Osteoblast (primary cell): ENCODE measurements around the gene CTSF. TPM values are rescaled to one million over a fixed set of nuclear protein-coding genes. Genes with fewer than 3 reads are reported as not detected.
"Not testable (repeated sequence)": the region's sequence is repeated elsewhere in the genome, so short reads cannot be mapped to it uniquely, and the experiment has no call there.

ENCODE experiments used
- DNase-seq: peaks from one replicate; pipeline ENCODE4 v3.0.0; 2011; ENCODE audit warnings: low spot score, mixed read lengths; ENCODE audit not compliant: insufficient read length; ENCODE audit errors: missing footprints
- H2AFZ ChIP-seq: 2 replicates; pipeline ENCODE4 v1.6.0; 2011; ENCODE audit warnings: mild to moderate bottlenecking, low read length
- H3K27ac ChIP-seq: 2 replicates; pipeline ENCODE4 v1.5.1; 2011; ENCODE audit warnings: mild to moderate bottlenecking, low read depth, low read length, moderate library complexity
- H3K27me3 ChIP-seq: 2 replicates; pipeline ENCODE4 v1.6.0; 2012; ENCODE audit warnings: mild to moderate bottlenecking, control low read depth, inconsistent platforms, low read length, moderate library complexity; ENCODE audit not compliant: insufficient read depth
- H3K36me3 ChIP-seq: 2 replicates; pipeline ENCODE4 v1.5.1; 2011; ENCODE audit warnings: mild to moderate bottlenecking, low read length, control low read depth, moderate library complexity; ENCODE audit not compliant: insufficient read depth
- H3K4me1 ChIP-seq: 2 replicates; pipeline ENCODE4 v1.5.1; 2011; ENCODE audit warnings: mild to moderate bottlenecking, low read length, control low read depth, moderate library complexity; ENCODE audit not compliant: insufficient read depth
- H3K4me2 ChIP-seq: 2 replicates; pipeline ENCODE4 v1.6.0; 2011; ENCODE audit warnings: mild to moderate bottlenecking, low read length; ENCODE audit not compliant: insufficient read depth
- H3K4me3 ChIP-seq: fragments of 200-600 bp; sonication (generic); 3 replicates; pipeline ENCODE4 v1.5.1; 2012; ENCODE audit warnings: mild to moderate bottlenecking, low read length, inconsistent platforms; ENCODE audit not compliant: insufficient read depth
- H3K79me2 ChIP-seq: 2 replicates; pipeline ENCODE4 v1.6.0; 2012; ENCODE audit warnings: mild to moderate bottlenecking, low read length, control low read depth, inconsistent platforms; ENCODE audit not compliant: insufficient read depth
- H3K9me3 ChIP-seq: 2 replicates; pipeline ENCODE4 v1.5.1; 2011; ENCODE audit warnings: low read depth, low read length, control low read depth
- H4K20me1 ChIP-seq: 2 replicates; pipeline ENCODE4 v1.6.0; 2012; ENCODE audit warnings: mild to moderate bottlenecking, low read length, control low read depth; ENCODE audit not compliant: insufficient read depth
- total RNA-seq: library from RNA; depleted of rRNA; stranded (reverse); fragments of >200 nt; gene quantifications from 2 replicates; pipeline ENCODE4 v1.2.3, GENCODE V29; 2012
- TF ChIP-seq, protein P1 (sequence below): IDR thresholded peaks from 2 replicates; pipeline ENCODE4 v1.5.1; 2011; ENCODE audit warnings: mild to moderate bottlenecking, low read depth, low read length, moderate library complexity; ENCODE audit errors: extremely low read depth

CTSF gene
- total RNA-seq, 1 donor: 45.6 TPM

DNA sequence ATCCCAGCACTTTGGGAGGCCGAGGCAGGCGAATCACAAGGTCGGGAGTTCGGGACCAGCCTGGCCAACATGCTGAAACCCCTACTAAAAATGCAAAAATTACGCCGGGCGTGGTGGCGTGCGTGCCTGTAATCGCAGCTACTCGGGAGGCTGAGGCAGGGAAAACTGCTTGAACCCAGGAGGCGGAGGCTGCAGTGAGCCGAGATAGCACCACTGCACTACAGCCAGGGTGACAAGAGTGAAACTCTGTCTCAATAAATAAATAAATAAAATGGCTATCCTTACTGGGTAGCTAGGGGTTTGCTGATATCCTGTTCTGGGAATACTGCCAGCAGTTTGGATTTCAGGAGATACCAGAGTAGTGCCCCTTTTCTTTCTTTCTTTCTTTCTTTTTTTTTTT lies 45.7 kb upstream of the CTSF start:
- H3K36me3 ChIP-seq: peaks cover 12% of the 10 kb centered on the region
- TF ChIP-seq, protein P1, sequence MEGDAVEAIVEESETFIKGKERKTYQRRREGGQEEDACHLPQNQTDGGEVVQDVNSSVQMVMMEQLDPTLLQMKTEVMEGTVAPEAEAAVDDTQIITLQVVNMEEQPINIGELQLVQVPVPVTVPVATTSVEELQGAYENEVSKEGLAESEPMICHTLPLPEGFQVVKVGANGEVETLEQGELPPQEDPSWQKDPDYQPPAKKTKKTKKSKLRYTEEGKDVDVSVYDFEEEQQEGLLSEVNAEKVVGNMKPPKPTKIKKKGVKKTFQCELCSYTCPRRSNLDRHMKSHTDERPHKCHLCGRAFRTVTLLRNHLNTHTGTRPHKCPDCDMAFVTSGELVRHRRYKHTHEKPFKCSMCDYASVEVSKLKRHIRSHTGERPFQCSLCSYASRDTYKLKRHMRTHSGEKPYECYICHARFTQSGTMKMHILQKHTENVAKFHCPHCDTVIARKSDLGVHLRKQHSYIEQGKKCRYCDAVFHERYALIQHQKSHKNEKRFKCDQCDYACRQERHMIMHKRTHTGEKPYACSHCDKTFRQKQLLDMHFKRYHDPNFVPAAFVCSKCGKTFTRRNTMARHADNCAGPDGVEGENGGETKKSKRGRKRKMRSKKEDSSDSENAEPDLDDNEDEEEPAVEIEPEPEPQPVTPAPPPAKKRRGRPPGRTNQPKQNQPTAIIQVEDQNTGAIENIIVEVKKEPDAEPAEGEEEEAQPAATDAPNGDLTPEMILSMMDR: no peak

DNA sequence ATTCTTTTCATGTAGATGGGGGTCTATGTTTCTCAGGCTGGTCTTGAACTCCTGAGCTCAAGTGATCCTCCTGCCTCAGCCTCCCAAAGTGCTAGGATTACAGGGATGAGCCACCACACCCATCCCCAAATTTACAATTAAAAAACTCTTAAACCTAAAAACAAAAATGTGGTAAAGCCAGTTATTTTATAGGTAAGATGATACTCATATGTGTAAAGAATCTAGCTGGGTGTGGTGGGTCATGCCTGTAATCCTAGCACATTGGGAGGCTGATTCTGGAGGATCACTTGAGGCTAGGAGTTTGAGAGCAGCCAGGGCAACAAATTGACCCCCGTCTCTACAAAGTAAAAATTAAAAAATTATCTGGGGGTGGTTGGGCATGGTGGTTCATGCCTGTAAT lies 44.1 kb upstream of the CTSF start:
- Histone ChIP-seq H3K4me1 (peaks cover 7% of the 10 kb centered on the region), H3K79me2 (peaks cover 10% of the 10 kb centered on the region), H4K20me1 (peaks cover 10% of the 10 kb centered on the region), H3K4me3 (no peak overlapping the region), H3K27ac (no peak overlapping the region), H3K36me3 (no peaks in the 10 kb centered on the region), H2AFZ (no peak overlapping the region), H3K27me3 (no peaks in the 10 kb centered on the region), H3K4me2 (no peak overlapping the region), H3K9me3 (no peaks in the 10 kb centered on the region)
- no peak for DNase-seq
- TF ChIP-seq, protein P1: no peak

More for the DNA sequence above, 45.7 kb upstream of the CTSF start:
- no peak for DNase-seq
- H3K4me3 ChIP-seq: no peak overlapping the region
- peaks cover 26% of the 10 kb centered on the region for H4K20me1 ChIP-seq
- no peak overlapping the region for H2AFZ ChIP-seq
- no peak overlapping the region for H3K4me2 ChIP-seq
- H3K27me3 ChIP-seq: no peaks in the 10 kb centered on the region
- no peaks in the 10 kb centered on the region for H3K9me3 ChIP-seq
- peaks cover 26% of the 10 kb centered on the region for H3K79me2 ChIP-seq
- peaks cover 15% of the 10 kb centered on the region for H3K4me1 ChIP-seq
- no peak overlapping the region for H3K27ac ChIP-seq

DNA sequence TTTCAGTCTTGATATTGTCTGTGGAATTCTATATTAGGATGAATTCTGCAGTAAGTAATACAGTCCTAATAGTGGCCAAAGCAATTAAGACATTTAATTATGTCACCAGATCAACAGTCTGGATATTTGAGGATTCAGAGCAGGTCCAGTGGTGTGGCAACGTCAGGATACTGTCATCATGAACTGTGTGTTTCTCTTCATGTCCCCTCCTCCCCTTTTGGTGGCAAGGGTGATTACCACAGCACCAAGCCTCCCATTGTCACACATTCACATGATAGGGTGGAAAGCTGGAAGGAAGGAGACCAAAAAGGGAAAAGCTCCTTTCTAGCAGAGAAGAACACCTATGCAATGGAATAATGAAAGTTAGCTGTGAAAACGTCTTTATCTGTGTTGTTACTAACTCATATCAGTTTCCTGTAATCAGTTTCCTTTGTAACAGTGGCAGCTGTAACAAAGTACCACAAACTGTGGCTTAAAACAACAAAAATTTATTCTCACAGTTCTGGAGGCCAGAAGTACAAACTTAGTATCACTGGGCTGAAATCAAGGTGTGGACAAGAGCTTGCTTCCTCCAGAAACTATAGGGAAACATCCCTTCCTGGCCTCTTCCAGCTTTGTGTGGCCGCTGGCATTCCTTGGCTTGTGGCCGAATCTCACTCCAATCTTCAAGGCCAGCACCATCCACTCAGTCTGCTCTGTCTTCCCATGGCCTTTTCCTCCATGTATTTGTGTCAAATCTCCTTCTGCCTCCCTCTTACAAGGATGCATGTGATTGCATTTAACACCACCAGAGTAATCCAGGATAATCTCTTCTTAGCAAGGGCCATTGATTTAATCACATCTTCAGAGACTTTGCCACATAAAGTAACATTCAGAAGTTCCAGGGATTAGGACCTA lies 41.6 kb upstream of the CTSF start:
- H3K4me1 ChIP-seq: peaks cover 13% of the 10 kb centered on the region
- DNase-seq: no peak
- H2AFZ ChIP-seq: no peak overlapping the region
- H3K27me3 ChIP-seq: no peaks in the 10 kb centered on the region
- H3K36me3 ChIP-seq: peaks cover 6% of the 10 kb centered on the region
- H3K4me3 ChIP-seq: no peak overlapping the region
- H3K27ac ChIP-seq: no peak overlapping the region
- no peak overlapping the region for H3K4me2 ChIP-seq
- H3K9me3 ChIP-seq: no peaks in the 10 kb centered on the region
- TF ChIP-seq, protein P1: no peak
- H4K20me1 ChIP-seq: peaks cover 6% of the 10 kb centered on the region
- no peaks in the 10 kb centered on the region for H3K79me2 ChIP-seq

DNA sequence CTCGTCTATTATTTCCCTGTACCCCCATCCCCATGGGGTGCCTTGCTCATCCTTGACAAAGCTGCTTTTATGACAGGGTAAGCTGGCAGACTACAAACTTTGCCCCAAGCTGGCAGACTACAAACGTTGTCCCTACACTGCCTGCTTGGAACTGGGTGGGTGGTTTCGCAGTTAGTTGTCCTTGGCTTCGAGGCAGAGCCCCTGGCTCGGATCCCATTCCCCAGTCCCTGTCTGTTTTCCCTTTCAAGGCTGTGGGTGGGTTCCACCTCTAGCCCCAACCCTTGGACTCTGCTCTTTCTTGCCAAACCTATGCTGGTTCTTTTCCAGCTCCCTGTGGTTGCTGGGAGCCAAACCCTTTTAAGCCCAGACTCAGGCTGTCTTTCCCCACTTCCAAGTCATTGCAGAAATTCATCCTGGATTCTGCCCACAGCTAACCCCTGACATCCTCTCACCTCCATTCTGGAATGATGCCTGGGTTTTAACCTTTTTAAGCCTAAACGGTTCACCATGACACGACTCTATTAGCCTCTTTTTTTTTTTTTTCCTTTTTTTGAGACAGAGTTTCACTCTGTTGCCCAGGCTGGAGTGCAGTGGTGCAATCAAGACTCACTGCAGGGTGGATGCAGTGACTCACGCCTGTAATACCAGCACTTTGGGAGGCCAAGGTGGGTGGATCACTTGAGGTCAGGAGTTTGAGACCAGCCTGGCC lies 38.9 kb upstream of the CTSF start:
- Histone ChIP-seq H4K20me1 (peaks cover 10% of the 10 kb centered on the region), H3K9me3 (no peaks in the 10 kb centered on the region), H3K27me3 (no peaks in the 10 kb centered on the region), H3K27ac (peak overlapping the region; percentile 70), H3K79me2 (no peaks in the 10 kb centered on the region), H2AFZ (no peak overlapping the region), H3K4me2 (peak overlapping the region; percentile 29), H3K4me1 (peaks cover 21% of the 10 kb centered on the region), H3K4me3 (no peak overlapping the region), H3K36me3 (peaks cover 15% of the 10 kb centered on the region)
- TF ChIP-seq, protein P1: no peak
- DNase-seq: peak; percentile 89

DNA sequence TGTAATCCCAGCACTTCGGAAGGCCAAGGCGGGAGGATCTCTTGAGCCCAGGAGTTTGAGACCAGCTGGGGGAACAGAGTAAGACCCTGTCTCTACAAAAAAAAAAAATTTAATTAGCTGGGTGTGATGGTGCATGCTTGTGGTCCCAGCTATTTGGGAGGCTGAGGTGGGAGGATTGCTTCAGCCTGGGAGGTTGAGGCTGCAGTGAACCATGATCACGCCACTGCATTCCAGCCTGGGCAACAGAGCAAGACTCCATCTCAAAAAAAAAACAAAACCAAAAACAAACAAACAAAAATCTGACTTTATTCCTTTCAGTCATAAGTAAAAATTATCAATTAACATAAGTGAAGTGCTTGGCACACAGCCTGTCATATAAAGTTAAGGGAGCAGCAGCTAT lies 38.2 kb upstream of the CTSF start:
- H4K20me1 ChIP-seq: peaks cover 10% of the 10 kb centered on the region
- H3K9me3 ChIP-seq, H2AFZ ChIP-seq, H3K4me3 ChIP-seq, H3K27me3 ChIP-seq, H3K79me2 ChIP-seq, DNase-seq: not testable (repeated sequence)
- H3K4me1 ChIP-seq: peaks cover 28% of the 10 kb centered on the region
- H3K36me3 ChIP-seq: peaks cover 15% of the 10 kb centered on the region
- H3K27ac ChIP-seq: peak overlapping the region; percentile 70
- peak overlapping the region; percentile 29 for H3K4me2 ChIP-seq
